BLaER1 treated with 17β-estradiol and CSF1 and Interleukin-3, amounts not matched to agents 10 nM and 100 nM (cell line): Measurements from ENCODE around the gene PPDPF.
A peak's percentile ranks its signal among the peaks of the same experiment; 100 is the strongest.

Source experiments
- H3K27ac ChIP-seq, 11 experiments: shearing (Covaris generic); formaldehyde crosslinking; 2 replicates each; pipeline ENCODE4 v1.8.1; 2022
- H3K27me3 ChIP-seq, 11 experiments: shearing (Covaris generic); formaldehyde crosslinking; 2 replicates each; pipeline ENCODE4 v1.8.1; 2022
- H3K36me3 ChIP-seq, 11 experiments: shearing (Covaris generic); formaldehyde crosslinking; 2 replicates each; pipeline ENCODE4 v1.8.1; 2022
- H3K4me1 ChIP-seq, 10 experiments: shearing (Covaris generic); formaldehyde crosslinking; 2 replicates each; pipeline ENCODE4 v1.8.1; 2022
- H3K4me2 ChIP-seq, 11 experiments: shearing (Covaris generic); formaldehyde crosslinking; 2 replicates each; pipeline ENCODE4 v1.8.1; 2022
- H3K4me3 ChIP-seq, 10 experiments: shearing (Covaris generic); formaldehyde crosslinking; 2 replicates each; pipeline ENCODE4 v1.8.1; 2022
- H3K9ac ChIP-seq, 11 experiments: shearing (Covaris generic); formaldehyde crosslinking; 2 replicates each; pipeline ENCODE4 v1.8.1; 2022
- H3K9me3 ChIP-seq, 11 experiments: shearing (Covaris generic); formaldehyde crosslinking; replicated peaks in 1 of 11; 2 replicates each; pipeline ENCODE4 v1.8.1; 2022
- H4K20me1 ChIP-seq, 11 experiments: shearing (Covaris generic); formaldehyde crosslinking; 2 replicates each; pipeline ENCODE4 v1.8.1; 2022
- Cebpa-rat ChIP-seq, 11 experiments: shearing (Covaris generic); IDR thresholded peaks; 2 replicates each; pipeline ENCODE4 v1.8.1; 2022

Gene PPDPF

DNA sequence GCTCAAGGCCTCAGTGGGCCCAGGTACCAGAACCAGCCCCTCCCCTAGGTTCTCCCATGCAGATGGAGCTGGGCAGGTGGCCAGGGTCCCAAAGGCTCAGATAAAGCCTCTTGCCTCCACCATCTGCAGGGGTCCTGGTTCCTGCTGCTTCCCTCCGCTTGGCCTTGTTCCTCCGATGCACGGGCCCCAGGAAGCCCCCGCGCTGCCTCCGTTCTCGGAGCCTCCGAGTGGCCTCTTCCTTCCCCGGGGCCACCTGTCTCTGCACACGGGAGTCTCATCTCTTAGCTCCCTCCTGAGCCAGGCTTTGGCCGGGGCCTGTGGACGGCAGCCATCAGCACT lies 18.5 kb downstream of the PPDPF start:
- Histone ChIP-seq H3K9me3 (no peaks in the 10 kb centered on the region), H3K36me3 (no peaks in the 10 kb centered on the region), H3K4me1 (peaks cover 13 to 72% (median 66%) of the 10 kb centered on the region in 10 experiments), H4K20me1 (peaks cover 0 to 59% (median 9%) of the 10 kb centered on the region in 11 experiments; a peak in 10 of 22 replicates), H3K9ac (0 out of 22 replicates have a peak overlapping the region, but pooled peaks of 1 of the 11 experiments have one; percentile 4), H3K27me3 (peaks cover 16 to 56% (median 38%) of the 10 kb centered on the region in 11 experiments; a peak in 21 of 22 replicates), H3K27ac (no peak overlapping the region), H3K4me3 (no peak overlapping the region), H3K4me2 (peak overlapping the region in 9 of 11 experiments; percentile 14 to 50 (median 47); a peak in 13 of 22 replicates)
- no peak for TF ChIP-seq Cebpa-rat (IDR thresholded peaks at IDR 0.05)

DNA sequence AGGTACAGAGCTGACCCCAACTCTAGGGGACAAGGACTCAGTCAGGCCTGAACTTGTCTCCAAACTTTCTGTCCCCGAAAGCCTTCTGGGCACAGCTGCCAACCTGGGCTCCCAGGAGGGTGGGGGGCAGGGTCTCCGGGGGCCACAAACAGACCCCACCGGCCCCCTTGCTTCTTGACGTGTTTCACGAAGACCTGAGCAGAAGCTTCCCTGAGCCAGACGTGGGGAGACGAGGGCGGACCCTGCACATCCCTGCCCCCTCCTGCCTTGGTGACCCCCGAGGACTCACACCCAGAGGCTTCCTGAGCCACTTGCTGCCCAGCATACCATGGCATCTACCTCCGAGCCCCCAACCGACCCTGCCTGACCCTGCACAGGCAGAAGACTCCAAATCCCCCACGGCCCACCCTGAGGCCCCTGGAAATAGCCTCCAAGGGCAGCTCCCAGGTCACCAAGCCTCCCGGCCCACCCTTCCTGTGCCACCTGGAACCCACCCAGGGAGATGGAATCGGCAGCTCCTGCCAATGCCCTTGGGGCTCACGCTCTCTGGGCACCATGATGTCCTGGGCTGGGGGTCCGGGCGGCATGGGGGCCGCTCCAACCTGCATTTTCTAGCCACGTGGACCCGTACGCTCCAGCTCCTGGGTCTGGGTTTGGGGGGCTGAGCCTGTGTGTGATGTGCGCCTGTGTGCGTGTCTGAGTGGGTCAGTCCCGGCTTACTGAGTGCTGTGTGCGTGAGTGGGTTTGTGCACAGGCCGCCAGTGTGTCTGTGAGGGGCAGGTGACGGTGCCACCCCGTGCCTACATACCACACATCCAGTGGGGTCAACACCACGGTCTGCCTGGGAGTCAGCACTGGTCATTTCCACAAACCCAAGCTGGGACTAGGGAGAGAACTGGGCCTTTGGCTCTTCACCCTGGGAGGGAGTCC lies 19.1 kb downstream of the PPDPF start:
- Histone ChIP-seq H3K36me3 (no peaks in the 10 kb centered on the region), H3K27me3 (peaks cover 19 to 56% (median 38%) of the 10 kb centered on the region in 11 experiments), H3K4me1 (peaks cover 13 to 65% (median 59%) of the 10 kb centered on the region in 10 experiments), H4K20me1 (peaks cover 0 to 59% (median 14%) of the 10 kb centered on the region in 11 experiments; a peak in 12 of 22 replicates), H3K27ac (no peak overlapping the region), H3K4me2 (peak overlapping the region in 9 of 11 experiments; percentile 15 to 50 (median 47); a peak in 14 of 22 replicates), H3K9ac (0 out of 22 replicates have a peak overlapping the region, but pooled peaks of 1 of the 11 experiments have one; percentile 4), H3K4me3 (no peak overlapping the region), H3K9me3 (no peaks in the 10 kb centered on the region)
- TF ChIP-seq Cebpa-rat (IDR thresholded peaks at IDR 0.05): no peak

DNA sequence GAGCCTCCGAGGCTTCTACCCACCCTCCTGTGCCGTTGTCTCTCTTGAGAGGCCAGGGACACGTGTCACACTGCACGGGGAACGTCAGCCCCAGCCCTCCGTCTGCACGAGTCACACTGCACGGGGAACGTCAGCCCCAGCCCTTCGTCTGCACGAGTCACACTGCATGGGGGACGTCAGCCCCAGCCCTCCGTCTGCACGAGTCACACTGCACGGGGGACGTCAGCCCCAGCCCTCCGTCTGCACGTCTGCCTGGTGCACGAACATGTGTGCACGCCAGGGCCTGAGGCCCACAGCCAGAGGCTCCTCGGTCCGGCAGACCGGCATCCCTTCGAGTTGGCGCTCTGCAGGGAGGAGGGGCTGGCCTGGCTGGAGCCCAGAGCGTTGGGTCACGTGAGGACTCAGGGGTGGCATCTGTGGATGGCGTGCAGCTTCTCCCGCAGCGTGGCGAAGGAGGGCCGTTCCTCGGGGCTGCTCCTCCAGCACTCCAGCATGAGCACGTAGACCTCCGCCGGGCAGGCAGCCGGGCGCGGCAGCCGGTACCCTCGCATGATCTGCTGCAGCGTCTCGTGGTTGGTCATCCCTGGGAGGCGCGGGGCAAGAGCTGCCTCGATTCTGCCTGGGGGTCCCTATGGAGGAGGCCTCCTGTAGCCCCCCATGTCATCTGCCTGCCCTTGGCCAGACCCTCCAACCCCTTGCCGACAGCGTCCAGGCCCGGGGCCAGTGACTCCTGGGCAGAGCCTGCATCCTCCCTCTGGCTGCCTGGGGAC lies 20.0 kb downstream of the PPDPF start:
- H3K9me3 ChIP-seq: no peaks in the 10 kb centered on the region
- H3K27me3 ChIP-seq: peaks cover 21 to 57% (median 40%) of the 10 kb centered on the region in 11 experiments
- H4K20me1 ChIP-seq: peaks cover 0 to 62% (median 21%) of the 10 kb centered on the region in 11 experiments; a peak in 13 of 22 replicates
- H3K4me3 ChIP-seq: no peak overlapping the region
- TF ChIP-seq Cebpa-rat (IDR thresholded peaks at IDR 0.05): no peak
- H3K9ac ChIP-seq: no peak overlapping the region
- H3K27ac ChIP-seq: no peak overlapping the region
- peak overlapping the region in 9 of 11 experiments; percentile 12 to 50 (median 47); a peak in 11 of 22 replicates for H3K4me2 ChIP-seq
- no peaks in the 10 kb centered on the region for H3K36me3 ChIP-seq
- peaks cover 13 to 64% (median 55%) of the 10 kb centered on the region in 10 experiments for H3K4me1 ChIP-seq

DNA sequence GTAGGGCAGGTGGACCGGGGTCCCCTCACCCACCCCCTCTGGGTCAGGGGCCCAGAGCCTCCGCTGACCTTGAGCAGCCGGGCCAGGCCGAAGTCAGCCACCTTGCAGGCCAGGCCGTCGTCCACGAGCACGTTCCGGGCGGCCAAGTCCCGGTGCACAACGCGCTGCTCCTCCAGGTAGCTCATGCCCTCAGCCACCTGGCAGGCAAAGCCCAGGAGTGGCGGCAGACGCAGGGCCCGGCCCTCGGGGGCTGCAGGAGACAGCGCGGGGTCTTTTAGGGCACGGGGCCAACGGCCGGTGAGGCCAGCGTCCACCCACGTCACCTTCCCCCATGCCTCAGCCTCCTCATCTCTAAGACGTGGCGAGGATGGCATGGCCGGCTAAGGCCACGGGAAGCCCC lies 20.8 kb downstream of the PPDPF start:
- H3K27ac ChIP-seq: no peak overlapping the region
- TF ChIP-seq Cebpa-rat (IDR thresholded peaks at IDR 0.05): no peak
- H3K4me3 ChIP-seq: no peak overlapping the region
- H3K36me3 ChIP-seq: no peaks in the 10 kb centered on the region
- H3K9me3 ChIP-seq: no peaks in the 10 kb centered on the region
- no peak overlapping the region for H3K9ac ChIP-seq
- peaks cover 10 to 64% (median 55%) of the 10 kb centered on the region in 10 experiments for H3K4me1 ChIP-seq
- peak overlapping the region in 1 of 11 experiments; percentile 50; a peak in 1 of 22 replicates for H3K4me2 ChIP-seq
- H3K27me3 ChIP-seq: peaks cover 29 to 64% (median 48%) of the 10 kb centered on the region in 11 experiments
- peaks cover 0 to 70% (median 26%) of the 10 kb centered on the region in 11 experiments; a peak in 13 of 22 replicates for H4K20me1 ChIP-seq

DNA sequence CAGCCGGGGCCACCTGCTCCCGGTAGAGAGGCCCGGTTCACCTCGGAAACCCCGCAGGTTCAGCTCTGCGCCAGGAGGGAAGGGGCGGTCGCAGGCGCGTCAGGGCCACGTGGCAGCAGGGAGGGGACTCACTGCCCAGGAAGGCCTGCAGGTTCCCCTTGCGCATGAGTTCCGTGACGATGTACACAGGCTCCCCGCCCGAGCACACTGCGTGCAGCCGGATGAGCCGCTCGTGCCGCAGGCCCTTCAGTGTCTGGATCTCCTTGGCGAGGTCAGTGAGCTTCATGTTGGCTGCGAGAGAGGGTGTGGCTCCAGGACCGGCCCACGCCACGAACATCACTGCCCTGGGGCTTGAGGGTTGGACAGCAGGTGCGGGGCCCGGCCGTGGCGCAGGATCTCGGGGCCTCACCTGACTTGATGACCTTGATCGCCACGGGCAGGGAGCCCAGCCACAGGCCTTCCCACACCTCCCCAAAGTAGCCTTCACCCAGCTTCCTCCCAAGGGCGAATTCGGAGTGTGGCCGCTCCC lies 21.5 kb downstream of the PPDPF start:
- no peak overlapping the region for H3K27ac ChIP-seq
- H3K4me2 ChIP-seq: peak overlapping the region in 4 of 11 experiments; percentile 29 to 54 (median 54); a peak in 2 of 22 replicates
- H3K9me3 ChIP-seq: no peaks in the 10 kb centered on the region
- H3K36me3 ChIP-seq: no peaks in the 10 kb centered on the region
- H3K4me1 ChIP-seq: peaks cover 3 to 57% (median 48%) of the 10 kb centered on the region in 10 experiments; a peak in 19 of 20 replicates
- peaks cover 0 to 77% (median 27%) of the 10 kb centered on the region in 11 experiments; a peak in 15 of 22 replicates for H4K20me1 ChIP-seq
- no peak overlapping the region for H3K4me3 ChIP-seq
- TF ChIP-seq Cebpa-rat (IDR thresholded peaks at IDR 0.05): no peak
- no peak overlapping the region for H3K9ac ChIP-seq
- peaks cover 36 to 72% (median 55%) of the 10 kb centered on the region in 11 experiments for H3K27me3 ChIP-seq

DNA sequence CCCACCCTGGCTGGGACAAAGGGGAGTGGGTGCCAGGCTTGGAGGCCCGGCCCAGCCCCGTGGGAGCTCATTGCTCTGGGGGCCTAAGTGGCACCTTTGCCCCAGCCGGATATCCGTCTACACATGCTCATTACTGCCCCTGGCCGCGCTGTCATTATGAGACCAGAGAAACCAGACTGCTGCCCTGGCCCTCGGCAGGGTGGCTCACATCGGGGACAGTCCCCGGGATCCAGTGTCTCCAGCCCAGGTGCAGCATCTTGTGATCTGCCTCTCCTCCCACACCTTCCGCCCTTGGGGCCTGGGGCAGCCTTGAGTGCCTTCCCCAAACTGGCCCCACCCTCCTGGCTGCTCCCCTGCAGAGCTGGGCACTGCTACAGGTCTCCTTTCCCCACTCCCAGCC lies 22.1 kb downstream of the PPDPF start:
- TF ChIP-seq Cebpa-rat (IDR thresholded peaks at IDR 0.05): no peak
- Histone ChIP-seq H4K20me1 (peaks cover 0 to 82% (median 31%) of the 10 kb centered on the region in 11 experiments; a peak in 15 of 22 replicates), H3K9me3 (no peaks in the 10 kb centered on the region), H3K4me3 (no peak overlapping the region), H3K36me3 (no peaks in the 10 kb centered on the region), H3K27ac (no peak overlapping the region), H3K27me3 (peaks cover 42 to 78% (median 61%) of the 10 kb centered on the region in 11 experiments), H3K9ac (no peak overlapping the region), H3K4me1 (peaks cover 0 to 51% (median 42%) of the 10 kb centered on the region in 10 experiments; a peak in 16 of 20 replicates), H3K4me2 (peak overlapping the region in 8 of 11 experiments; percentile 13 to 54 (median 38); a peak in 10 of 22 replicates)

DNA sequence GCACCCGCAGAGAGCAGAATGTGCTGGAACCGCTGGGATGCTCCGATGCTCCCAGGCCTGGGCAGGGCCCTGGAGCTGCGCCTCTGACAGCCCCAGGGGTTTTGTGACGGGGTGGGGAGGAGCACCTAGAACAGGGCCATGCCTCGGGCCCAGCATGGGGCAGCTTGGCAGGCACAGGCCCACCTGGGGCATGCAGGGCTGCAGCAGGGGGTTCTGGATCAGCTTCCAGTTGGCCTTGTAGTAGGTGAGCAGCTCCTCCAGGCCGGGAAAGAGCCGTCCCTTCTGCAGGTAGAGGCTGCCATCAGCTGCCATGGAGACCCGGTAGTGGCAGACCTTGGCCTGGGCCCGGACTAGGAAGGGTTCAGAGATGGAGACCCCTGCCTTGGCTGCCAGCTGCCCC lies 22.6 kb downstream of the PPDPF start:
- no peak for TF ChIP-seq Cebpa-rat (IDR thresholded peaks at IDR 0.05)
- Histone ChIP-seq H3K9ac (no peak overlapping the region), H3K27me3 (peaks cover 46 to 82% (median 65%) of the 10 kb centered on the region in 11 experiments), H4K20me1 (peaks cover 0 to 86% (median 35%) of the 10 kb centered on the region in 11 experiments; a peak in 16 of 22 replicates), H3K9me3 (no peaks in the 10 kb centered on the region), H3K4me2 (peak overlapping the region in 8 of 11 experiments; percentile 13 to 54 (median 38); a peak in 10 of 22 replicates), H3K4me3 (no peak overlapping the region), H3K4me1 (peaks cover 0 to 50% (median 42%) of the 10 kb centered on the region in 10 experiments; a peak in 16 of 20 replicates), H3K27ac (no peak overlapping the region), H3K36me3 (no peaks in the 10 kb centered on the region)

DNA sequence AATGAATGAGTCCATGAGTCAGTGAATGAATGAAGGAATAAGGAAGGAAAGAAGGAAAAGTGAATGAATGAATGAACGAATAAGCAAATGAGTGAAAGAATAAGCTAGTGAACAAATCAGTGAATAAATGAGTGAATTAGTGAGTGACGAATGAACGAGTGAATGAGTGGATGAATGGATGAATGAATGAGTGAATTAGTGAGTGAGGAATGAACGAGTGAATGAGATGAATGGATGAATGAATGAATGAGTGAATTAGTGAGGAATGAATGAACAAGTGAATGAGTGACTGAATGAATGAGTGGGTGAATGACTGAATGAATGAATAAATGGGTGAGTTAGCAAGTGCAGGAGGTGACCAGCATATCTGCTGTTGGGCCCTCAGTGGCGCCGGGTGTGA lies 23.2 kb downstream of the PPDPF start:
- peaks cover 0 to 52% (median 44%) of the 10 kb centered on the region in 10 experiments; a peak in 16 of 20 replicates for H3K4me1 ChIP-seq
- peaks cover 52 to 87% (median 71%) of the 10 kb centered on the region in 11 experiments for H3K27me3 ChIP-seq
- H3K4me2 ChIP-seq: no peak overlapping the region
- H3K4me3 ChIP-seq: no peak overlapping the region
- no peak overlapping the region for H3K27ac ChIP-seq
- TF ChIP-seq Cebpa-rat (IDR thresholded peaks at IDR 0.05): no peak
- no peaks in the 10 kb centered on the region for H3K9me3 ChIP-seq
- H3K9ac ChIP-seq: no peak overlapping the region
- H3K36me3 ChIP-seq: no peaks in the 10 kb centered on the region
- H4K20me1 ChIP-seq: peaks cover 0 to 92% (median 40%) of the 10 kb centered on the region in 11 experiments; a peak in 16 of 22 replicates
